GM12891 (cell line): ENCODE results near the gene SLC16A4.

Experiments used
- DNase-seq: peaks from one replicate; pipeline ENCODE4 v3.0.0; 2011; ENCODE audit warnings: low spot score; ENCODE audit not compliant: insufficient read length
- FAIRE-seq: peaks from 2 replicates; lab custom pipeline; 2011; peaks lifted over from hg19 to GRCh38; lab: Jason Lieb, UNC
- PAX5 ChIP-seq: IDR thresholded peaks from 2 replicates; pipeline ENCODE4 v1.6.1; 2011; ENCODE audit warnings: low read length, moderate library complexity, mild to moderate bottlenecking; ENCODE audit not compliant: insufficient read depth, severe bottlenecking
- POLR2A ChIP-seq: IDR thresholded peaks from 2 replicates; pipeline ENCODE4 v1.6.1; 2011; ENCODE audit warnings: low read depth, low read length, control low read depth
- POLR2AphosphoS5 ChIP-seq: IDR thresholded peaks from 2 replicates; pipeline ENCODE4 v1.6.1; 2011; ENCODE audit warnings: low read depth, low read length, control low read depth
- POU2F2 ChIP-seq: IDR thresholded peaks from 2 replicates; pipeline ENCODE4 v1.6.1; 2011; ENCODE audit warnings: low read depth, mild to moderate bottlenecking, control low read depth, low read length, moderate library complexity
- SPI1 ChIP-seq: IDR thresholded peaks from 2 replicates; pipeline ENCODE4 v1.6.1; 2011; ENCODE audit warnings: low read depth, low read length, control low read depth
- TAF1 ChIP-seq: IDR thresholded peaks from 2 replicates; pipeline ENCODE4 v1.6.1; 2011; ENCODE audit warnings: low read depth, low read length, control low read depth

The SLC16A4 gene

DNA sequence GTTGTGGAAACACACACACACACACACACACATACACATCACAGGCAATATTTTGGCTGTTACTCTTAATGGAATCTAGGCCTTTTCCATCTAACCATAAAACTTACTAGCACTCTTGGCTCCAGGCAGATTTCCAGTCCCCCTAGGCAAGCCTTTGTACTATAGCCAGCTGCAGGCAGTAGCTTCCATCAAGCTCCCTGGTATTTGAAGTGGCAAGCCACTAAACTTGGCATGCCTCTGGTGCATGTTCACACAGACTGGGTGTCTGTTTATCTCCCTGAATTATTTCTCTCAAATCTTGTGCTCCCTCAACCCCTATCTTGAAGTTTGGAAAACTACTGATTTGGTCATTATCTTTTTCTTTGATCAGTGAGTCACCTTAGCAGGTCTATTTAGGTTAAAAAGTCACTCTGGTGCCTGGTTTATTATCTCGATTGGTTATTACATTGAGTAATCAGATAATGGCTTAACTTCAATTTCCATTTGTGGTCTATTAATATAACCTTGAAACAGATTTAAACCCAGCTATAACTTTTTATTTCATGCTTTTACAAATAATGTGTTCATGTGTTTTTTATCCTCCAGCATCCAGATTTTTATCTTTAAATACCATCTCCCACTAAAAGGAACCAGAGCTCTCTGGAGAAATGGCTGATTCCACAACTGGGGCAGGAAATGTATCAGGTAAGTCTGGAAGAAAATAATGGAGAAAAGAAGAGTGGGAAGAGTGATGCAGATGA is 54.4 kb downstream of the SLC16A4 start:
- no peak for DNase-seq
- no peak for TF ChIP-seq TAF1
- TF ChIP-seq POU2F2: no peak
- no peak for TF ChIP-seq POLR2AphosphoS5
- no peak for TF ChIP-seq SPI1
- no peak for TF ChIP-seq POLR2A
- TF ChIP-seq PAX5: no peak
- no peak for FAIRE-seq

DNA sequence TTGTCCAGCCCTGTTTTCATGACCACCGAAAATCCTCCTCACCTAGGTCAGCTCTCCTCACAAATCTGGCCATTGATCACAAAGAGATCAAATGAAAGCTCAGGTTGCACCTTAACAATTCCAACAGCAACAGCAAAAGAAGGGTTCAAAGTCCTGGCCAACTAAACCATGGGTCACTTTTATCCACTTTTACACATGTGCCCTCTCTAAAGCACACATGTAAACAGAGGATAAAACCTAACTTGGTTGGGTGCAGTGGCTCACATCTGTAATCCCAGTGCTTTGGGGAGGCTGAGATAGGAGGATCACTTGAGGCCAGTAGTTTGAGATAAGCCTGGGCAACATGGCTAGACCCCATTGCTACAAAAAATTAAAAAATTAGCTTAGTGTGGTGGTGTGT is 55.6 kb downstream of the SLC16A4 start:
- TF ChIP-seq PAX5 (no peak), POLR2AphosphoS5 (no peak), POLR2A (no peak), TAF1 (no peak), SPI1 (no peak), POU2F2 (no peak)
- FAIRE-seq (no peak), DNase-seq (no peak)

DNA sequence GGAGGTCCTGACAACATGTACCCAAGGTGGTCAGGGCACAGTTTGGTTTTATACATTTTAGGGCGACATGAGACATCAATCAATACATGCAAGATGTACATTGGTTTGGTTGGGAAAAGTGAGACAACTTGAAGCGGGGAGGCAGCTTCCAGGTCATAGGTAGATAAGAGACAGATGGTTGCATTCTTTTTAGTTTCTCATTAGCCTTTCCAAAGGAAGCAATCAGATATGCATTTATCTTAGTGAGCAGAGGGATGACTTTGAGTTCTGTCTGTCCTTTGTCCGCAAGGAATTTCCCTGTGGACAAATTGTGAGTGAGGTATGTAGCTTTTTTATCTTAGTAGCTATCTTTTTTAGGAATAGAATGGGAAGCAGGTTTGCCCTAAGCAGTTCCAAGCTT is 62.1 kb downstream of the SLC16A4 start:
- no peak for DNase-seq
- no peak for FAIRE-seq
- TF ChIP-seq POLR2A (no peak), PAX5 (no peak), SPI1 (no peak), TAF1 (no peak), POLR2AphosphoS5 (no peak), POU2F2 (no peak)

DNA sequence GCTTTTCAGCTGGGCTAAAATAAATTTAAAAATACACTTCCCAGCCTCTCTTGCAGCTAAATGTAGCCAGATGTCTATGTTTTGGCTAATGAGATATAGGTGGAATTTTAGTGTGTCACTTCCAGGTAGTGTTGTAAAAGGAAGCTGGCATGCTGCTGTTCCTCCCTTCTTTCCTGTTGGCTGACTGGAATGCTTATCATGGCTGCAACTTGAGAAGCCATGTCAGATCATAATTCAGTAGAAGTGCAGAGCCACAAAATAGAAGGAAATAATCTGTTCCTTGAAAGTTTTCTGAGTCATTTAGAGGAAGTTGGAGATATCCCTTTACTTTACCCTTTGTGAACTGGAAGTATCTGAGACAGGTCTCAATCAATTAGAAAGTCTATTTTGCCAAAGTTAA is 62.6 kb downstream of the SLC16A4 start:
- TF ChIP-seq TAF1: no peak
- TF ChIP-seq POLR2A: no peak
- TF ChIP-seq POU2F2: no peak
- TF ChIP-seq POLR2AphosphoS5: no peak
- no peak for TF ChIP-seq PAX5
- TF ChIP-seq SPI1: no peak
- FAIRE-seq (no peak), DNase-seq (no peak)

DNA sequence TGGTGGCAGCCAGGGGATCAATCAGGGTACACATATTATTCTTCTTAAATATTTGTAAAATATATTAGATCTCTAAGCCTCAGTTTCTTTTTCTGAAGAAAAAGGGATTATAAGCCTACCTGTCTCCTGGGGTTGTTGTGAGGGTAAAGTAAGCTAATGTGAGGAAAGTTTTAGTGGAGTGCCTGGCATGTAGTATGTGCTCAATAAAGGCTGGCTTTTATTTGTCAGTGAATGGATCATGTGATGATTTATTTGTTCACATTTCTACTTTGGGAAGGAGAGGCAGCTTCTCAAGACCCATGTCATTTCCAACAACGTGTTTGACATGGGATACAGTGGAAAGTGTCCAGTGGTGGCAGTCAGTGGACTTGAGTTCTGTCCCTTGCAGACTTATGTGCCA is 64.0 kb downstream of the SLC16A4 start:
- no peak for TF ChIP-seq POU2F2
- no peak for TF ChIP-seq PAX5
- no peak for TF ChIP-seq TAF1
- no peak for TF ChIP-seq SPI1
- no peak for TF ChIP-seq POLR2A
- TF ChIP-seq POLR2AphosphoS5: no peak
- no peak for FAIRE-seq

DNA sequence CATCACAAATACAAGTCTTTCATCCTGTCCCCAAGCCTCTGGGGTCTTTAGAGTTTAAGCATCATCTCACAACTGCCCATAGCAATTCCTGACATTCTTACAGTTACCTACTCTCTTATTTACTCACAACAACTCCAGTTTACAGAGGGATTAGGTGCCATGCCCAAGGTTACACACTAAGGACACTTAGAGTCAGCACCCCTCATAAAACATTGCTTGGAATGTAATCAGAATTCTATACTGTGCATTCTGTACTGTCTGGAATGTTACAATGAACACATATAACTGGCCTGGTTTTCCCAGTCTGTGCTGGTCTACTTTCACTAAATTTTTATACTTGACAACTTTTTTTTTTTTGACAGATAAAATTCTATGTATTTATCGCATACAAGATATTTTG is 66.2 kb downstream of the SLC16A4 start:
- FAIRE-seq (no peak), DNase-seq (no peak)
- TF ChIP-seq PAX5 (no peak), POLR2A (no peak), SPI1 (no peak), POU2F2 (no peak), TAF1 (no peak)

More for the DNA sequence above, 64.0 kb downstream of the SLC16A4 start:
- no peak for DNase-seq

DNA sequence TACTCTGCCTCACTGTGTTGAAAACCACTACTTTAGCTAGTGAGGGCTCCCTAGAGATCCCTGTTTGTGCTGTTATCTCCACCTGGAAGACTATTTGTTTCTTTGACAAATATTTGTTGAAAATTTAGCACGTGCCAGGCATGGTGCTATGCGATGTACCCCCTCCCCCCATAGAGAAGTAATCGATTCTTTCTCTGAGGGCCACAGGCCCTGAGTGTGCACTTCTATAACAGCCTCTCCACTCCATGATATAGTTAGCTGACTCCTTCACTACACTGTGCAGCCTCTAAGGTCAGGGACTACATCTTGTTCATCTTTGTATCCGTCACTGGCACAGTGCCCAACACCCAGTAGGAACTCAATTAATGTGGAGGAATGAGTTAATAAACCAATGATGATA is 69.0 kb downstream of the SLC16A4 start:
- DNase-seq: no peak
- no peak for FAIRE-seq
- TF ChIP-seq SPI1 (no peak), POLR2A (no peak), POLR2AphosphoS5 (no peak), TAF1 (no peak), POU2F2 (no peak), PAX5 (no peak)

DNA sequence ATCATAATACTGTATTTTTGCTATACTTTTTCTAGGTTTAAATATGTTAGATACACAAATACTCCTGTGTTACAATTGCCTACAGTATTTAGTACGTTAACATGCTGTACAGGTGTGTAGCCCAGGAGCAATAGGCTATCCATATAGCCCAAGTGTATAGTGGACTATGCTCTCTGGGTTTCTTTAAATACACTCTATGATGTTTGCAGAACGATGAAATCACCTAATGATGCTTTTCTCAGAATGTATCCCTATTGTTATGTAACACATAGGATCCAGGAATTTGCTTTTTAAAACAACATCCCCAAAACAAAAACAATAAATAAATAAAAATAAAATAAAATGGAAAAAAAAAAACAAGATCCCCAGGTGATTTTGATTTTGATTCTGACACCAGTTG is 69.8 kb downstream of the SLC16A4 start:
- TF ChIP-seq TAF1: no peak
- no peak for DNase-seq
- FAIRE-seq: no peak

DNA sequence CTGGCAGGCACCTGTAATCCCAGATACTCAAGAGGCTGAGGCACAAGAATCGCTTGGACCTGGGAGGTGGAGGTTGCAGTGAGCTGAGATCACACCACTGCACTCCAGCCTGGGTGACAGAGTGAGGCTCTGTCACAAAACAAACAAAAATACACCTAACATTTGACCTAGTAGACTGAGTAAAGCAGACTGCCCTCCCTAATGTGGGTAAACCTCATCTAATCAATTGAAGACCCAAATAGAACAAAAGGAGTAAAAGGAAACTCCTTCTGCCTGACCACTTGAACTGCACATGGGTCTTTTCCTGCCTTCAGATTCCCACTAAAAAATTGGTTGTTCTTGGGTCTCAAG is 70.7 kb downstream of the SLC16A4 start:
- FAIRE-seq: no peak
- TF ChIP-seq PAX5 (no peak), TAF1 (no peak), SPI1 (no peak), POLR2A (no peak), POLR2AphosphoS5 (no peak), POU2F2 (no peak)

More for the DNA sequence above, 70.7 kb downstream of the SLC16A4 start:
- DNase-seq: no peak
